ENCODE data around the gene KARS1. TPM values are rescaled to one million over a fixed set of nuclear protein-coding genes. Genes with fewer than 3 reads are reported as not detected.

Gene KARS1
- total RNA-seq, 4 donors from 2014 or later = 101 to 143 (median 127) TPM

DNA sequence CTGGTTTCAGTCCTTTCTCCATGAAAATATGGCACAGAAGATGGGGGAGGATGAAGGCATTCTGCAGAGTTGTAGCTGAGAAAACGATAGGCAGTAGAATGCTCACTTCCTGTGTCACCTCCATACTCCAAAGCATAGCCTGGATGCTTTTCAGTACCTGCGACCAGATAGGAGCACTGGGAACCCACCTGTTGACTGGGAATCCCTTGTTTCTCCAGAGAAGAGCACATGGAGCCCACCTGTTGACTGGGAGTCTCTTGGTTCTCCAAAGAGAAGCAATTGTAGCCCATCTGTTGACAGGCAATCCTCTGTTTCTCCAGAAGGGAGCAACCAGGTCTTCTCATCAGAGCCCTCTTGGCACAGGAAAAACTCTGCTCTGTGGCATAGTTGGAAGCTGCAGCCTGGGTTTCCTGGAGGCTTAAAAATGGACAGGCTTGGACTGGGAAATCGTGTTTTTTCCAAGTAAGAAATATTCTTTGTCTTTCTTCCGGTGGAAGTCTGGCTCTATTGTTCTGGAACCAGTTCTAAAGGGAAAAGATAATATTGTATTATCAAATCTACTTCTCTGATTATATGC, 13.3 kb upstream of the KARS1 start:
- ATAC-seq (ENCODE audit: low FRiP score) (no peak), DNase-seq (ENCODE audit: low spot score) (no peak)
- TF ChIP-seq CTCF (IDR thresholded peaks at IDR 0.05) = no peak

DNA sequence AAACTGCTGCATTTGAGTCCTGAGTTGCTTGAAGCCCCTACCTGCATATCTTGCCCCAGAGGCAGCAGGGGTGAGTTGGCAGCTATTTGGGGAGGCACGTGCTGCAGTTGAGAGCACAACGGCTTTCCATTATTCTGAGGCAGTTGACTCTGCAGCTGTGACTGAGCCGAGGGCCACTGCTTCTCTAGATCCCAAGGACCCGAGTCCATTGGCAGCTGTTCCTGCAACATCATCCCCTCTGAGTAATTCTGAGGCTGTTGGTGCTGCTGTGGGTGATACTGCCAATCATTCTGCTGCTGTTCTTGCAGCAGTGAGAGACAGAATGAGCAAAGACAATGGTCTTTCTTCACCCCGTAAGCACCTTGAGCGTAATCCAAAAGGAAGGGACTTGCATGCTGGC, 12.9 kb upstream of the KARS1 start:
- DNase-seq (ENCODE audit: low spot score) = no peak
- no peak for ATAC-seq (ENCODE audit: low FRiP score)
- no peak for TF ChIP-seq CTCF (IDR thresholded peaks at IDR 0.05)

DNA sequence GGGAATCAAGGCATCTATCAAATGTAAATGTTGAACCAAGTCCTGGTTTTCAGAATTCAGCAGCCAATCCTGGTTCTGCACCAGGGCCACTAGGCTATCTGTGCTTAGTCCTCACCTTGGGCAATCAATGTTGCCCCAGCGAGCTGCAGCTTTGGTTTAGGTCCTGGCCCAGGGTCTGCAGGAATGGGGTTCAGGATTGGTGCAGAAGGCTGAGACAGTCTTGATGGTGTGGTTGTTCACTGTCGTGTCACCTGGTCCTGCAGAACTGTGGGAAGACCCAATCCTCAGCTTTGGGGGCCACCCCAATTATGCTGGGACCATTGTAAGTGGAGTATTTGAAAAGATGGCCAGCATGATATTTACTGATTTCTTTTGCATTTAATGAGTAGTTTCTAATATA, 10.7 kb upstream of the KARS1 start:
- DNase-seq (ENCODE audit: low spot score) = no peak
- no peak for TF ChIP-seq CTCF (IDR thresholded peaks at IDR 0.05)
- ATAC-seq (ENCODE audit: low FRiP score) = no peak

DNA sequence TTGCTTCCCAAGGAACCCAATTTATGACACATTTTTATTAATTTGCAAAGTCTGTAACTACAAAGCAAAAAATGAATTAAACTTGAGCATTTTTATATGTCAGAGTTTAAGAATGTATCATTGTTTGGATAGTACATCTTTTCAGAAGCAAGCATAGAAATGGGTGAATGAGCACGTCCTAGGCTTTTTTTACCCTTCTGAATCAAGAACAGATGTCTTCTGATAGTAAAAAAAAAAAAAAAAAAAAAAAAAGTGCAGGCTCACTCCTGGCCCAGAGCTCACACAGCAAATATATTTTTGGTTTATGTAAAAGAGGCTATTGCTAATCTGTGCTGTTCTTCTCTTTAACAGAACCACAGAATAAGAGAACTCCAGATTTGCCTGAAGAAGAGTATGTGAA, 6.5 kb upstream of the KARS1 start:
- ATAC-seq (ENCODE audit: low FRiP score) (no peak), DNase-seq (ENCODE audit: low spot score) (no peak)
- no peak for TF ChIP-seq CTCF (IDR thresholded peaks at IDR 0.05)

DNA sequence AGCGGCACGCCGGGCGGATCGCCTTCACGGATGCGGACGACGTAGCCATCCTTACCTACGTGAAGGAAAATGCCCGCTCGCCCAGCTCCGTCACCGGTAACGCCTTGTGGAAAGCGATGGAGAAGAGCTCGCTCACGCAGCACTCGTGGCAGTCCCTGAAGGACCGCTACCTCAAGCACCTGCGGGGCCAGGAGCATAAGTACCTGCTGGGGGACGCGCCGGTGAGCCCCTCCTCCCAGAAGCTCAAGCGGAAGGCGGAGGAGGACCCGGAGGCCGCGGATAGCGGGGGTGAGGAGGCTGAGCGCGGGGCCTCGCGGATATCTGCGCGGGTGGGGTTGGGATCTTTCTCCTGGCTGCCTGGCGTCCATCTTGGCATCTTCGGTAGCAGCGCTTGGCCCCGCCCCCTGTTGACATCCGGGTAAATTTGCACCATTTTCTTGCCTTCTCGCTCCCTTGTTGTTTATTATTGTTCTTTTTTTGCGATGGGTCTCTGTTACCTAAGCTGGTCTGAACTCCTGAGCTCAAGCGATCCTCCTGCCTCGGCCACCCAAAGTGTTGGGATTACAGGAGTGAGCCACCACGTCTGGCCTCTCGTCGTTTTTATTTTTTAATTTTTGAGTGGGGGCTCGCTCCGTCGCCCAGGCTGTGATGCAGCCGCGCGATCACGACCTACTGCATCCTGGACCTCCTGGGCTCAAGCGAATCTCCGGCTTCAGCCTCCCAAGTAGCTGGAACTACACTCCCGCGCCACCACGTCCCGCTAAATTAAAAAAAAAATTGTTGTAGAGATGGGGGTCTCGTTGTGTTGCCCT, 1.0 kb upstream of the KARS1 start:
- ATAC-seq (ENCODE audit: low FRiP score) (peak; percentile 46), DNase-seq (ENCODE audit: low spot score) (peak; percentile 81)
- no peak for TF ChIP-seq CTCF (IDR thresholded peaks at IDR 0.05)

DNA sequence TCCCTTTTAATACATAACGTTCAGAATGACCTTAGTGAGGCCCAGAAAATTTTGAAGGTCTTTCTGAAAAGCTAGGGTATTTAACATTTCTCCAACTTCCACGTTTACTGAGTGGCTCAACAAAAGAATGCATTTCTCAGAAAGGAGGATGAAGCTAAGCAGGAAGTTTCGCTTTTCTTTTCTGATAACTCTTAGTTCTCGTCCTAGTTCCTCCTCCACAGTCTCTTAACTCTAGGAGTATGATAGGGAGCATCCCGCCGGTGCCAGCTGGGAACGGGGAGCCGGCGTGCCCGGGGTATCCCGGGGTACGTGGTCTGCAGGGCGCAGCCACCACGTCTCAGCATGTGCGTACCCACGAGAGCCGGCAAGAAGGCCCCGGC, 363 bp downstream of the KARS1 start:
- DNase-seq (ENCODE audit: low spot score) (no peak), ATAC-seq (ENCODE audit: low FRiP score) (peak; percentile 40)
- TF ChIP-seq CTCF (IDR thresholded peaks at IDR 0.05) = no peak

All from omental fat pad (tissue), 4 donors.